Peyer's patch (tissue), 4 donors: ENCODE results near the gene CLASP1.

Source experiments
- CTCF ChIP-seq, 6 experiments: fragments of 450-650 bp in 4 of 6; fragments of 200-600 bp in 2 of 6; sonication (generic) in 1 of 6; IDR thresholded peaks; one replicate each; pipeline ENCODE4 v1.5.1; 2017 to 2019; ENCODE audit warnings: antibody characterized with exemption in 6 of 6, mild to moderate bottlenecking in 3 of 6, moderate library complexity in 1 of 6
- POLR2A ChIP-seq, 2 donors: fragments of 450-650 bp; IDR thresholded peaks; one replicate each; pipeline ENCODE4 v1.5.1; 2017; ENCODE audit warnings: antibody characterized with exemption in 2 of 2, mild to moderate bottlenecking in 2 of 2, moderate library complexity in 2 of 2

- TF ChIP-seq CTCF (IDR thresholded peaks at IDR 0.05): no peak
- TF ChIP-seq POLR2A (IDR thresholded peaks at IDR 0.05): no peak
Measured at GRCh38 chr2:121696410-121696930, 47.2 kb upstream of the CLASP1 start.
